NOMO-1 treated with DMSO at 0.1 percent for 48 hours (cell line): Measurements from ENCODE around the gene PAPLN.
"Not testable (repeated sequence)": the region's sequence is repeated elsewhere in the genome, so short reads cannot be mapped to it uniquely, and the experiment has no call there.

Source experiments
- DNase-seq: peaks from one replicate; lab custom pipeline; 2025; ENCODE audit not compliant: unreplicated experiment; lab: John Stamatoyannopoulos, UW

PAPLN gene

GRCh38 chr14:73287071-73287470 is 49.8 kb downstream of the PAPLN start:
- no peak for DNase-seq

DNA sequence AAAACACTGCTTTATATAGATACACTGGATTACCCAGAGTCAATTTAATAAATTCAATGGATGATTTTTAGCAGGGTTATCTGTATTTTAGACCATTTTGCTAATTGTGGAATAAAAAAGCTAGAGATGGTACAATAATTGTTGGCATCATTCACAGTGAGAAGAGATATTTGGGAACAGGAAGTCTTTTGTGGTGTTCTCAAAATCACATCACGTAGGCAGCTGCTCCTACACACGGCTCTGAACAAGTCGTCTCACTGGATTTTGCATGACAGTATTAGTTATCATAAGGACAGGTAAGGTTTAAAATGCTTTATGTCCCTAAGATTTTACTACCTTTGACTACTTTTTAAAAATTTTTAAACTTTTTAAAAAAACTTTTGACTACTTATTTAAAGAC is 52.0 kb downstream of the PAPLN start:
- DNase-seq, result no peak

GRCh38 chr14:73289729-73290128 is 52.4 kb downstream of the PAPLN start:
- no peak for DNase-seq

- no peak for DNase-seq
Measured at GRCh38 chr14:73290279-73290678, 53.0 kb downstream of the PAPLN start.

DNA sequence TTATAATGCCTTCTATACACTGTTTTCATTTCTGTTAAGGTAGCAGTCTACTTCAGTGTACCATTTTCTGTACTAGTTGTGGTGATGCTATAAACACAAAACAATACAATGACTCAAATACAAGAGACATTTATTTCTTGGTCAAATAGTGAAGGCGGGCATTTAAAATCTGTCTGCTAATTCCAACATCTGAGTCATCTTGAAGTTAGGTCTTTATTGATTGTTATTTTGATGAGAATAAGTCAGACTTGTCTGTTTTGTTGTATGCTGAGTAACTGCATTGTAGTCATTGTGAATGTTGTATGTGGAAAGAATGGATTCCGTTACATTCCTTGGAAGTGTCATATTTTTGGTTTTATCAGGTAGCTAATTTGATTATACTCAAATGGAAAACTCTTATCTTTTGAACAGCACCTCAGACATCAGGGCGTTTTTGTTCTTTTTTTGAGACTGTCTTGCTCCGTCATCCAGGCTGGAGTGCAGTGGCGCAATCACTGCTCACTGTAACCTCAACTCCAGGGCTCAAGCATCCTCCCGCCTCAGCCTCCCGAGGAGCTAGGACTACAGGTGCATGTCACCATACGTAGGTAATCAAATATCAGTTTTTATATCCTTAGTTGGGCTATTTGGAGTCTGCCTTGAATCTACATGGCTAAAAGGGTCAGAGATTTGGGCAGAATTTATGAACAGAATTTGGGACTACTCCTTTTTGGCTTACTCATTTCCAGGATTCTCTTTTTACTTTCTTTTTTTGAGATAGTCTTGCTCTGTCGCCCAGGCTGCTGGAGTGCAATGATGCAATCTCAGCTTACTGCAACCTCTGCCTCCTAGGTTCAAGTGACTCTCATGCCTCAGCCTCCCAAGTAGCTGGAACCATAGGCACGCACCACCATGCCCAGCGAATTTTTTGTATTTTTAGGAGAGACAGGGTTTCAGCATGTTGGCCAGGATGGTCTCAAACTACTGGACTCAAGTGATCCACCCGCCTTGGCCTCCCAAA is 56.8 kb downstream of the PAPLN start:
- DNase-seq, result no peak

GRCh38 chr14:73295198-73295796 is 58.0 kb downstream of the PAPLN start:
- peak; percentile 31 for DNase-seq

- no peak for DNase-seq
Measured at GRCh38 chr14:73305499-73305898, 68.2 kb downstream of the PAPLN start.

- no peak for DNase-seq
Measured at GRCh38 chr14:73307261-73307660, 70.0 kb downstream of the PAPLN start.

GRCh38 chr14:73309207-73309606 is 71.9 kb downstream of the PAPLN start:
- DNase-seq, result not testable (repeated sequence)

- peak; percentile 88 for DNase-seq
Measured at GRCh38 chr14:73311708-73312030, 74.4 kb downstream of the PAPLN start.

- DNase-seq, result no peak
Measured at GRCh38 chr14:73312687-73313086, 75.4 kb downstream of the PAPLN start.

DNA sequence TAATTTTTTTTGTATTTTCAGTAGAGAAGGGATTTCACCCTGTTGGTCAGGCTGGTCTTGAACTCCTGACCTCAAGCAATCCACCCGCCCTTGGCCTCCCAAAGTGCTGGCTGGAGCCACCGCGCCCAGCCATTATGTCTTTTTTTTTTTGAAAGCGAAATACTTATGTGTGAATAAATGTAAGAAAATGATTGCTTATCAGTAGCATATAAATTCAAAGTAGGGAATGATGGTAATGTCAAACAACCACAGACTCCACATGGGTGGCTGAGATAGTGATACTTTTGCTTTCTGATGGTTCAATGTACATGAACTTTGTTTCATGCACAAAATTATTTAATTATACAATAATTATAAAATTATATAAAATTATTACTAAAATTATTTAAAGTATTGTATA is 75.8 kb downstream of the PAPLN start:
- no peak for DNase-seq

DNA sequence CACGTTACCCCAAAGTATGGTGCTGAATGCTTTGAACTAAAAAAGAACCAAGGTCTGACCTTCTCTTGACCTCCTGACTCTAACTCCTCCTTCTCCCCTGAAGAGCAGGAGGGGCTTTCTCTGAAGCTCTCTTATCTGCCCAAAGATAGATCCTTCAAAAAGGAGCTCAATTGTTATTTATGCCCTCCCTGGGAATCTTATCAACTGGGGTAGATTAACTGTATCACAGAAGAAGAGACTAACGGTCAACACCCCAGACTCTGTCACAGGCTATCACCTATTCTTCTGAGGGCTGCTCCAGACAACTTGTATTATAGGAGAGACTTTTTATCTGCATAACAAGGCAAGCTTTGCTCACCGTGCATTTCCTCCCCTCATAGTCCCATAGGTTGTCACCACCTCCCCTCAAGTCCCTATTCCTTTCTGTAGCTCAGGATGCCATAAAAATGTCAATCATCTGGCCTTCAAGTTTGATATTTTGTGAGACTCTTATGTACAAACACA is 86.6 kb downstream of the PAPLN start:
- DNase-seq, result no peak
